DMS153 treated with DMSO at 0.1 percent for 48 hours (cell line): ENCODE data around the gene CPPED1.

Source experiments
- DNase-seq: peaks from one replicate; lab custom pipeline; 2025; ENCODE audit not compliant: unreplicated experiment; lab: John Stamatoyannopoulos, UW

Gene CPPED1

DNA sequence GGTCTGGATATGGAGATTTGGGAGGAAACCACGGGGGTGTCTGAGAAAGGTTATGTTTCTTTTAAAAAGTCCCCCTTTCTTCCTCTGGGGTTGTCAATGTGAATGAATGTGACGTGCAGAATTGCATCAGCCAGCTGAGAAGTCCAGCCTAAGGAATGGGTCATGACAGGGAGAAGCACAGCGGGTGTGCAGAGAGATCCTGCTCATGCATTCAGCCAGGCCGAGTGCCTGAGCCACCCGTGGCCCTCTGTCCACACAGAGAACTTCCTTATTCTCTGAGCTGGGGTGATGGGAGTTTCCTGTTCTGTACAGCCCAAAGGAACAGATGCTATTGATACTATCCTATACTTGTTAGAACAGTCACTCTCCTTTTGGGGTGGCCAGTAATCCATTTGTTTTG, 117.9 kb downstream of the CPPED1 start:
- no peak for DNase-seq

DNA sequence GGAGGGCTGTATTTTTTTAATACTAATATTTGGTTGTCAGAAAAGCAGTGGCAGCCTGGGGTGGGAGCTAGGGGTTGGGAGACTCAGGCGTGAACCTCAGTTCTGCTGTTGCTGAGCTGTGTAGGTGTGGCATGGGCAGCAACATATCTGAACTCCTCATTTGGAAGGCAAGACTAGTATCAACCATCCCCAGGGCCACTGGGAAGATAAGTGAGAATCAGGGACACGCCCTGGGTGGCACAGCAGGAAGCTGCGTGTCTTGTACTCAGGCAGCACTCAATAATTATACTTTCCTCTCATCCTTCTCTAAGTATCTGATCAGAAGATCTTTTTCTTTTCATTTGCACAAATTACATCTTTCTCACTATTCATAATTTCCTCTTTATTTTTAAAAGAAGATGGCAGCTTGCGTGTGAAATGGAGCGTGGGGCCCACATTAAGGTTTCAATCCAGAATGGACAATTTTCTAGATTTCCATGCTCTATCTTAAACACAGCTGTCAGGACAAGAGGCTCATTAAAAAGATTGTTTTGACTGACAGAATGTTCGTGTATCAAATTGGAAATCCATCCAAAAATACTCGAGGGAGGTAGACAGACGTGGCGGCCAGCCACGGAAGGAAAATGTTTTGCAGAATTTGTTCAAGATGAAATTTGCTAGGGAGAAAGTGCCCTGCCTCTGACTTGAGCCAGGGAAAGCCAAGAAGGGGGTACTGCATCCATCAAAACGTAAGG, 121.1 kb downstream of the CPPED1 start:
- no peak for DNase-seq

DNA sequence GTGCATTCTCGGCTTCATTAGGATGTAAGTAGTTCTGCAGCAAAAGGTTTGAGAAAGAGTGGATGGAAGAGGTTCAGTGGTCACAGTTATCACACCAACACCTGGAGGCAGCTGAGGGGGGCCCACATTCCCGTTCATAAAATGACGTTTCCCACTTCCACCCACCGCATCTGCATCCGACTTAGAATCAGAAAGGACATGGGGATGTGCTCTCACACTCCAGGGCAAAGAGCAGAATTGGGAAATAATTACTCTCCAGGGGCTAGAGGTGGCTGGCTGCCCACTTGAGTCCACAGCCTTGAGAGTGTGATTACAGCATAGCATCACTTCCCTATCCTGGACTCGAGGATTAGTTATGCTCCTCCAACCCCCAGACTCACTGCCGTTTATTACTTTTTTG, 122.0 kb downstream of the CPPED1 start:
- no peak for DNase-seq

DNA sequence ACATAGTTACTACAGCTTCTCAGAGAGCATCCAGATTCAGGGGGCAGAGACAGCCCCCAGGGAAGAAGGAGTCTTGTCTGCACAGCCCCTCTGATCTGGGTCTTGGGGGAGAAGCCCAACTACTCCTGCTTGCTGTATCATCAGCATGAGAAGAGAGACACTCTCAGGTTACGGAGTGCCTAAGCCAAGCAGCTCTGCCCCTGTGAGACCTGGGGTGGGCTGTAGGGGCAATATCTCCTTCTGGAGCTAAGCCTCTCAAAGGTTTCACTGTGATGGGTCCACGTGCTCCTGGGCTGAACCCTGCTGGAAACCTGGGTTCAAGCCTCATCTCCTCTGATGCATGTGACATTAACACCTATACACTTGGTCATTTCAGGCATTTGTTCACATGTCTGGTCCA, 123.2 kb downstream of the CPPED1 start:
- no peak for DNase-seq

DNA sequence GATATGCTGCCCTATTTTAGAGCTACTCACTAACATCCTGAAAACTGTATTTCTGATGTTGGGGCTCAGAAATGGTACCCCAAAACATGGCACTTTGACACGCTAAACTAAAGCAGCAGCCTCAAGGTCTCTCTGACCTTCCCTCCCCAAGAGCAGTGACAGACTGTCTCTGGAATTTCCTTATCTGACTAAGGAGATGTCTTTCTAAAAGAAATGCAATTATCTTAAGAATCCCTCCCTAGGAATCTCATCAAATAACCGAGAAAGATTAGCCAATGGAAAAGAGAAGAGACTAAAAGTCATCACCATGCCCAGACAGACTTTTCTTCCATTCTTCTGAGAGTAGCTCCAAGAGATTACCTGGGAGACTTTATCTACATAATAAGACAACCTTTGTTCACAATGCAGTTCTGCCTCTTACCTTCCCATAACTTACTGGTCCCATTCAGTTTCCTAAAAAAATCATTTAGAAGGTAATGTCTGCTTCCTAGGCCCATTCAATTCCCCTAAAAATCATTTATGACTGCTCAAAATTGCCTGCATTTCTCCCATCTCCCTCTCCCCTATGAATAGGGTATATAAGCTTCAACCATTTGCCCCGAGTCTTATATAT, 123.9 kb downstream of the CPPED1 start:
- no peak for DNase-seq

DNA sequence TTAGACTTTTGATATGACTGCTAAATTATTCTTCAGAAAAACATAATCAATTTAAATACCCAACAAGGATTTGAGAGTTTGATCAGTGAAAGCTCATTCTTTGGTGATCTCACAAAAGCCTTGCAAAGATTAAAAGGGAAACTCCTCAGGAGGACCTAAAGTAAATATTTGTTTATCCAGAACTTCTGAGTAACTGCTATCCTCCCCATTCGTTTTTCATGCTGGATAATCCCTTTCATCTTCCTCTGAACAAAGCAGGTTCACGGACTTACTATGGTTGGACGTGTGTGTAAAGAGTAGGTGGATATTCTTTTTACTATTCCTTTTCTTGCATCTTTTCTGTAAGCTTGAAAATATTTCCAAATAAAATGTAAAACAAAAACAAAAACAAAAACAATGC, 124.7 kb downstream of the CPPED1 start:
- no peak for DNase-seq

DNA sequence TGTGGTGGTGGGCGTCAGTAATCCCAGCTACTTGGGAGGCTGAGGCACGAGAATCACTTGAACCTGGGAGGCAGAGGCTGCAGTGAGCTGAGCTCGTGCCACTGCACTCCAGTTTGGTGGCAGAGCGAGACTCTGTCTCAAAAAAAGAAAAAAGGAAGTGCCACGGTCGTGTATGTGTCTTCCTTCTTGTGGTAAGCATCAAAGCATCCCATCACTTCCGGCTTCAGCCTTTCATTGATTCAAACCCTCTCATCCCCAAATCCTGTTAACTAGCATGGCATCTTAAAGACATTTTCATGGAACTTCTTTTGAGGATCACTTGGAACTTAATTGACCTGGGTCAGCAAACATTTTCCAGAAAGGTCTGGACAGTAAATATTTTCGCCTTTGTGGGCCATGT, 126.2 kb downstream of the CPPED1 start:
- no peak for DNase-seq

DNA sequence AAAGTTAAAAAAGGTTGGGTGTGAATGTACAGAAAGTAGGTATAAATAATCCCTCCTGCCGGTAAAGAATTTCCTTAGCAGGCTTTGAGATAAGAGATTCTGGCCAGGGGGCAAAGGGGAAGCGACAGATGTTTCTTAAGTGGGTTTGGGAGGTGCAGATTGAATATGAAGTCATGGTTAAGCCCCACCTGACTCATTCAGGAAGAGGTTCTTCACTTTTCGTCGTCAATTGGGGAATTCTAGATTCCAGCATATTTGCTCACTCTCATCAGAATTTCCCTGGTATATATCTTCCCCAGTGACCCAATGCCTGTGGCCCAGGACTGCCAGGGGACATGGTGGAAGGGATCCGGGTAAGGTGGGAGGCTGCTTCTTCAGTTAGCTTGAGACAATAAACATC, 127.8 kb downstream of the CPPED1 start:
- no peak for DNase-seq

DNA sequence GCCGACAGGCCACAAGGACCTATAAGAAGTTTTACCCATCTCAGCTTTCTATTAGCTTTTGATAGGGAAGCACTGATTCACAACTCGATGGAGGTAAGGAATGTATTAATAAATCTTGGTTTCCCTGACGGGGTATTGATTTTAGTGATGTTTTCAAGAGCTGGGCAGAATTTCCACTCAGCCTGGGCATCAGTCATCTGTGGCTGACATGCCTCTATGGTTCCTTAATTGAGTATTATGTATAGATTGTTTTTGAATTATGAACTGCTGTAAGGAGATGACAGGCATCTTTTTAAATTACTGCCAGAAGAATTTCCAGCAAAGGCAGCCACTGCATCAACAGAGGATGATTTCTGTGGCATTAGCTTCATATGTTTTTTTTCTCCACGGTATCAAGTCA, 128.6 kb downstream of the CPPED1 start:
- DNase-seq = no peak

DNA sequence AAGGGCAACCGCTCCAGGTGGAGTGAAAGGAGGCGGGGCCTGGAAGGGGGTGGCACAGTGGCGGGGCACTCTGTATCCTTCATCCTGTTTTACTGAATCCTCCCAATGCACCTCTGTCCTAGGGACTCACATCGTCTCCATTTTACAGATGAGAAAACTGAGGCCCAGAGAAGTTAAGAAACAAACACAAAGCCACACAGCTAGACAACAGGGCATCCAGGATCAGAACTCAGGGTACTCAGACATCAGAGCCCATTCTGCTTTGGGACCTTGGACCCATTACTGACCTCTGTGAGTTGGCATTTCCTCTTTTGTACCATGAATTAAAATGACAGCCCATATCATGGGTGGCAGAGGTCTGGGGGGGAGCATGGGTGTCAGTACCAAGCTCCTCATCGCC, 129.2 kb downstream of the CPPED1 start:
- DNase-seq = no peak

DNA sequence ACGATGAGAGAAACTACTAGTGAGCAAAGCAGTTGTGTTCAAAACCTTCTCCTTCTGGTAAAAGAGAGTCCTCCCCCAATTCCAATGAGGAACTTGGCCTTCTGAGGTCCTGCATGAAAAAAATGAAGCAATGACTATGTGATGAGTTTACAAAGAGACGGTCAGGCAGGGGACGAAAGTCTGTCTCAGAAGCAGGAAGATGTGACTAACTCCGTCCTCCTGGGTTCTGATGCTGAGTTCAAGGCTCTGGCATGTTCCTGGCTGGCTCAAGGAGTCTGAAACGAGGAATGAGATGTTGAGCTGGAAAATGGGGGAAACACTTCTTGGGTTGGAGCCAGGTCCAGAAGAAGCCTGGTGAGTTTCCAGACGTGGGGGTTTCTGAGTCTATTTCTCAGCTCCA, 129.6 kb downstream of the CPPED1 start:
- no peak for DNase-seq

DNA sequence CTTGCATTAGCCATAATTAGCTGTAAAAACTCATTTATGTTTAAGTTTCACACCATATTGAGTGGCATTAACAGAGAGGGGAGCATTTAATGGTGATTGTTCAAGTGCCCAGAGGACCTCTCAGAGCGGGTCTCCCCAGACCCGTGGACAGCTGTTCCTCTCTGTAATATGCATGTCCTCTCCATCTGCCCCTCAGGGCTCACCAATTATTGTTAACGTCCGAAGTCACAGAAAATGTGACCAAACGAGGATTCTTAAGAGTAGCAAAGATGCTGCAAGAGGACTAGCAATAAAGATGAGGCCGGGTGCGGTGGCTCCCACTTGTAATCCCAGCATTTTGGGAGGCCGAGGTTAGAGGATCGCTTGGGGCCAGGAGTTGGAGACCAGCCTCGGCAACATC, 130.2 kb downstream of the CPPED1 start:
- DNase-seq = no peak

DNA sequence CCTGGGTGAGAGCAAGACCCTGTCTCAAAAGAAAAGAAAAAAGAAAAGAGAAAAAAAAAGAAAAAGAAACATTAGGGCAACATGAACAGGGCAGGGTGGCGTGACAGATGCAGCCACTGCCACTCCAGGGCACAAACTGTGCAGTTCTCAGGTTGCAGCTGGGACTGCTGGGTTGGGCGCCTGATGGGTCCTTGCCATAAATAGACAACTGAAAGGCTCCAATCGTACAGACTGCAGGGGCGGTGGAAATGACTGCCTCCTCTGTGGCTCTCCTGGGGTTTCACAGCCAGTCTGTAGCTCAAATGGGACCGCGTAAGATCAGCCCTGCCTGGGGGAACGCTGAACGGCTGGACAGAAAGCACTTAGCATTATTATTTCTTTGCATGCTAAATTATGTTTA, 130.7 kb downstream of the CPPED1 start:
- no peak for DNase-seq

DNA sequence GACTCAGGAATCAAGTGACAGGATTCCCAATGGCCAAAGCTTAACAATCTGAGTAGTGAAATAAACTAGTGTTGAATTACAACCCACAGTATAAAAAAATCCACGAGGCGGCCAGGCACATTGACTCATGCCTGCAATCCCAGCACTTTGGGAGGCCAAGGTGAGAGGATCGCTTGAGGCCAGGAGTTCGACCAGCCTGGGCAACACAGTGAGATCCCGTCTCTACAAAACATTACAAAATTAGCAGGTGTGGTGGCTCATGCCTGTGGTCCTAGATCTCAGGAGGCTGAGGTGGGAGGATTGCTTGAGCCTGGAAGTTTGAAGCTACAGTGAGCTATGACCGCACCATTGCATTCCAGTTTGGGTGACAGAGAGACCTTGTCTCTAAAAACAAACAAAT, 133.8 kb downstream of the CPPED1 start:
- no peak for DNase-seq

DNA sequence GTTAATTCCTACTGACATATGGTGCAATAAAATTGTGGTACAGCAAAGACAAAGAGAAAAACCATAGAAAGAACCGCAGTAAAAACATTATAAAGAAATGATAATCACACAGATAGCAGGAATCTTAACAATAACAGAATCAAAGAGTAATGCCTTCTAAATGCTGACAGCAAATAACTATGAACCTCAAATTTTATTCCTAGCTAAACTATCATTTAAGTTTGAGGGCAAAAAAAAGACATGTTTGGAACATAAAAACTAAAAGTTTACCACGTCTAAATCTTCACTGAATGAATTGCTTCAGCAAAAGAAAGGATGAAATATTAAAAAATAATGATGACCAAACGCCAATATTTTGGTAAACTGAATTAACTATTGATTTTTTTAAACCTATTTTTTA, 135.8 kb downstream of the CPPED1 start:
- no peak for DNase-seq

DNA sequence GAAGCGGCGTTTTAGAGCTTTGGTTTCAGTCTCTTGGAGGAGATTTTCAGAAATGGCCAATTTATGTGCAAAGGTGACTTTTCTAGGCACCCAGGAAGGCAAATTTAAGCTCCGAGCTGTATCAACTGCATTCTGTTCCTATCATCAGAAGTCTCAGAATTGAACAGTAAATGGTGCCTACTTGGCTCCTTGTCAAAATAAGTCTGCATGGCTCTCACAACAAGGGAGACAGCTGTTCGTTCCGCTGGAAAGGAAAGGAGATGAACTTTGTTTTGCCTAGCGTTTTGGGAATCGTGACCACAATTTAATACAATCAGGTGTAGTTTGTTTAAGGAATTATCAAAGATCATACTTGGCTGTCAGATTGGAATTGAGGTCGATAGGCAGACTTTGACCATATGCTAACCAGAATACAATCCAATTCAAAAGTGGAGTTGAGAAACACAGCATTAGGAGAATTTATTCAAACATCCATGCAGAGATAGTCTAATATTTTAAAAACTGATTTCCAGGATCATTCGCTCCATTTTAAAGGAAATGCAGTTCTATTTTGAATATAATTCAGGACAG, 139.4 kb downstream of the CPPED1 start:
- DNase-seq = no peak

DNA sequence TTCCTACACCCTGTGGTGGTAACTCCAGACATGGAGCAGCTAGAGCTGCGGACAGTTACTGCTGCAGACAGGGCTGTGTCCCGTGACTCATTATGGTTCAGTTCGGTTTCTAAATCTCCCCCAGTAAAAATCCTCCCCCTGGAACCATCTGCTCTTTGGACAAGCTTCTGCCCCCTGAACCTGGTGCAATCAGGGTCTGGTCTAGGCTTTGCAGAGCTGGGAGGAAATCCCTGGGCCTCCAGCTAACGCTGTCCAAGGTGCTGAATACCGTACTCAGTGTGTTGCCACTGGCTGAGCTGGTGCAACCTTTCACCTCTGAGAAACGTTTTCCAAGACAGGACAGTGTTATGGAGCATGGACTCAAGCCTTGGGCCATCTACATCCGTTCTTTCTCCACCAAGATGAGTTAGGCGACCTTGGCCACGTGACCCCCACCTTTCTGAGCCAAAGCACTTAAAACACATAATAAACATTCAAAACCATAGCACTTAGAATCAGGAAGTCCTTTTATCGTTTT, 142.0 kb downstream of the CPPED1 start:
- no peak for DNase-seq

DNA sequence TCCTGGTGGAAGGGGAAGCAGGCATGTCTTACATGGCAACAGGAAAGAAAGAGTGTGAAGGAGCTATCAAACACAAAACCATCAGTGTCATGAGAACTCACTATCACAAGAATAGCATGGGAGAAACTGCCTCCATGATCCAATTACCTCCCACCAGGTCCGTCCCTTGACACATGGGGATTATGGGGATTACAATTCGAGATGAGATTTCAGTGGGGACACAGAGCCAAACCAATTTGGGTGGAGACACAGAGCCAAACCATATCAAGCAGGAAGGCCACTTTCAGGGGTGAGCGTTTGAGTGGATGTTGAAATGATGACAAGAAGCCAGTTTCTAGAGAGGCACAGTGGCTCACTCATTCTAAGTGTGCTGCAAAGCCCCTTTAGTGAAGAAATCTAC, 143.8 kb downstream of the CPPED1 start:
- no peak for DNase-seq

DNA sequence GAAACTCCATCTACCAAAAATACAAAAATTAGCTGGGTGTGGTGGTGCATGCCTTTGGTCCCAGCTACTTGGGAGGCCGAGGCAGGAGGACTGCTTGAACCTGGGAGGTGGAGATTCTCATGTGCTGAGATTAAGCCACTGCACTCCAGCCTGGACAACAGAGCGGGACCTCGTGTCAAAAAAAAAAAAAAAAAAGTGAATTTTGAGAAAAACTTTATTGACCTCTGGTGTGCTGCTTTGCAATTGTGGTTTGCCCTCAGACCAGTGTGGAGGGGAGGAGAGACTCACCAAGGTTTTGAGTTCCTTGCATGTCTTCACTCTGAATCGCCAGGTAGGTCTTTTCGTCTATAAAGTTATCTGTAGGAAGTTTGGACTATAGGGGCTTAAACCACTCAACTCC, 145.2 kb downstream of the CPPED1 start:
- no peak for DNase-seq

DNA sequence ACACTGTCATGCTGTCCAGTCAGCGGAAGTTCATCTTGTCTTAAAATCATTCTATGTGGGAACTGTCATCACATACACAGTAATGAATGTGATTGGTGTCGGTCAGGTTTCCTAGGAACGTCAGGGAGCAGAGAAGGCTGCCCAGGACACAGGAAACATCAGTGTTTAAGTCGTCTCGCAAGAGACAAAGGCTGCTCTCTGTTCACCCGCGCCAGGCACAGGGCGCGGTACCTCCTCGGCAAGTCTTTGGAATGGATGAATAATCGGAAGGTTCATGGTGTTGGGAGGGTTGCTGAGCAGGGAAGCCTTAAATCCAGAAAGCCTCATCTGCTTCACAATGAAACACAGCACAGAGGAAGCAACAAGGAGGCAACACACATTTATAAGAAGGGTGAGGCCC, 148.2 kb downstream of the CPPED1 start:
- no peak for DNase-seq

DNA sequence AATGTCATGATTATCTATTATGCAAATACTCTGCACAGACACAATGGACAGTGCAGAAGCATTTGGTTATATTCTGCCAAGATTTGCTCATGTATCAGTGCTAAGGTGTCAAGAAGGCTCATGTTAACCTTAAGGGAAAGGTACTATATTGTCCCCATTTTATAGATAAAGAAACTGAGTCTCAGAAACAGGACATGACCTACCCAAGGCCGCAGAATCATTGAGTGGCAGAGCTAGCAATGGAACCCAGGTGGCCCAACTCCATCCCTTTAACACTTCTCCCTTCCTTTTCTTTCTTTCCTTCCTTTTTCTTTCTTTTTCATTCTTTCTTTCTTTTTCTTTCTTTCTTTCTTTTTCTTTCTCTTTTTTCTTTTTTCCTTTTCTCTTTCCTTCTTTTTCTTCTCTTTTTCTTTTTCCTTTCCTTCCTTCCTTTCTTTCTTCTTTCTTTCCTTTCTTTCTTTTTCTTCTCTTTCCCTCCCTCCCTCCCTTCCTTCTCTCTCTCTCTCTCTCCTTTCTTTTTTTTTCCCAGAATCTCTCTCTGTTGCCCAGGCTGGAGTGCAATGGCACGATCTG, 149.8 kb downstream of the CPPED1 start:
- no peak for DNase-seq

DNA sequence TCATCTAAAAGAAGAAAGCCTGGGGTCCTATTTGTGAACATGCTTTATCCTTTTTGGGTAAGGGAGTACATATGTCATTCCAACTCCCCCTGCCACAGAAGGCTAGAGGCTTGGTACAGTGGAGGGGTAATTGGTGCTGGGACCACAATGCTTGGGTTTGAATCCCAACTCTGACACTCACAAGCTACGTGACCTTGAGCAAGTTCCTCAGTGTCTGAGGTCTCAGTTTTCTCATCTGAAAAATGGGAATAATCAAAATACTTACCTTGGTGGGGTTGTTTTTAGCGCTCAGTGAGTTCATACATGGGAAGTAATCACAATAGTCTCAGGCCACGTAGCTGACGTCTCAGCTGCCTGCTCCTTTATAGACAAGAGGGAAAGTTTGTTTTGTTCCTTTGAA, 150.8 kb downstream of the CPPED1 start:
- DNase-seq = no peak
